ENCODE measurements around the gene TMIE. TPM values are rescaled to one million over a fixed set of nuclear protein-coding genes. Genes with fewer than 3 reads are reported as not detected.

The TMIE gene
- total and polyA plus RNA-seq, 9 of the 15 experiments (the other 6 are each of a cell fraction or from before 2014, with no cell fraction given), result not detected

- no peaks in the 10 kb centered on the region for H3K79me2 ChIP-seq (ENCODE audit: control insufficient read depth, insufficient read depth, low read length)
- no peak overlapping the region for H3K27ac ChIP-seq (ENCODE audit: extremely low read depth, low read depth, low read length)
- ATAC-seq, result no peak
- in situ Hi-C loops (cut with MboI) (no loop called here), intact Hi-C loops (cut with micrococcal nuclease) (no loop called here)
- no peak for DNase-seq (ENCODE audit: extremely low read depth in 1 of 4, low spot score in 3 of 4)
- H3K36me3 ChIP-seq (ENCODE audit: control insufficient read depth, insufficient read depth, low read length), result no peaks in the 10 kb centered on the region
- 0 out of 5 replicates have a peak, but pooled peaks cover 0 to 4% of the 10 kb centered on the region in 2 experiments for H3K4me1 ChIP-seq (replicated peaks in 1 of 2; ENCODE audit: control insufficient read depth in 2 of 2, insufficient read depth in 2 of 2, low read length in 2 of 2)
- H3K9ac ChIP-seq (ENCODE audit: insufficient read depth in 1 of 2, low read depth in 2 of 2, low read length in 2 of 2), result no peak overlapping the region
- TF ChIP-seq ERF (CRISPR knock-in tag; IDR thresholded peaks at IDR 0.05) (no peak), TCF3 (CRISPR knock-in tag; IDR thresholded peaks at IDR 0.05) (no peak), RFX7 (CRISPR knock-in tag; IDR thresholded peaks at IDR 0.05) (no peak), ZNF445 (CRISPR knock-in tag; IDR thresholded peaks at IDR 0.05; ENCODE audit: low read depth) (no peak), ELF1 (tag; IDR thresholded peaks at IDR 0.05) (no peak), FOXK2 (conservative IDR thresholded peaks at IDR 0.05 in 1 of 2, IDR thresholded peaks at IDR 0.05 in 1 of 2; ENCODE audit: low read depth in 2 of 2) (no peak), SMAD1 (IDR thresholded peaks at IDR 0.05; ENCODE audit: low read depth, low read length, partially characterized antibody) (no peak)
- TF ChIP-seq, protein P1, sequence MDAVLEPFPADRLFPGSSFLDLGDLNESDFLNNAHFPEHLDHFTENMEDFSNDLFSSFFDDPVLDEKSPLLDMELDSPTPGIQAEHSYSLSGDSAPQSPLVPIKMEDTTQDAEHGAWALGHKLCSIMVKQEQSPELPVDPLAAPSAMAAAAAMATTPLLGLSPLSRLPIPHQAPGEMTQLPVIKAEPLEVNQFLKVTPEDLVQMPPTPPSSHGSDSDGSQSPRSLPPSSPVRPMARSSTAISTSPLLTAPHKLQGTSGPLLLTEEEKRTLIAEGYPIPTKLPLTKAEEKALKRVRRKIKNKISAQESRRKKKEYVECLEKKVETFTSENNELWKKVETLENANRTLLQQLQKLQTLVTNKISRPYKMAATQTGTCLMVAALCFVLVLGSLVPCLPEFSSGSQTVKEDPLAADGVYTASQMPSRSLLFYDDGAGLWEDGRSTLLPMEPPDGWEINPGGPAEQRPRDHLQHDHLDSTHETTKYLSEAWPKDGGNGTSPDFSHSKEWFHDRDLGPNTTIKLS (IDR thresholded peaks at IDR 0.05; ENCODE audit: borderline replicate concordance, low read depth), result no peak
- peaks cover 17 to 50% of the 10 kb centered on the region in 2 experiments; a peak in 4 of 5 replicates for H3K27me3 ChIP-seq (ENCODE audit: control insufficient read depth in 2 of 2, insufficient read depth in 2 of 2, low read length in 2 of 2)
- CTCF ChIA-PET (ENCODE audit: low intra/inter-chr PET ratio), result no interaction called here
- peaks cover 6% of the 10 kb centered on the region; the same call in 1 of the 2 replicates for H4K20me1 ChIP-seq (replicated peaks; ENCODE audit: control insufficient read depth, insufficient read depth, low read length)
- no peaks in the 10 kb centered on the region for H3K9me3 ChIP-seq (replicated peaks; ENCODE audit: control insufficient read depth, insufficient read depth, low read depth, low read length)
- no TSS peak for BruUV-seq (replicated peaks)
- H3K4me3 ChIP-seq, result no peak overlapping the region
- WGBS (ENCODE audit: insufficient coverage, low coverage, missing lambda C conversion rate), result 0% methylated on average over 3 of the region's 3 CpGs
- H3K9me1 ChIP-seq (ENCODE audit: control insufficient read depth, insufficient read depth, low read length), result no peaks in the 10 kb centered on the region
- FAIRE-seq, result no peak
- POLR2A ChIA-PET, result no interaction called here
- H3K4me2 ChIP-seq (ENCODE audit: insufficient read depth, low read length), result no peak overlapping the region
- H2AFZ ChIP-seq (ENCODE audit: low read depth, low read length), result no peak overlapping the region
Measured at GRCh38 chr3:46731795-46732194, 30.6 kb downstream of the TMIE start.

Measured in K562 (cell line).